Measurements from ENCODE around the gene COPS2. TPM values are rescaled to one million over a fixed set of nuclear protein-coding genes. Genes with fewer than 3 reads are reported as not detected.

The COPS2 gene
- polyA plus RNA-seq, 1 donor (not counting 4 experiments of a cell fraction or from before 2014, with no cell fraction given): 114 TPM

DNA sequence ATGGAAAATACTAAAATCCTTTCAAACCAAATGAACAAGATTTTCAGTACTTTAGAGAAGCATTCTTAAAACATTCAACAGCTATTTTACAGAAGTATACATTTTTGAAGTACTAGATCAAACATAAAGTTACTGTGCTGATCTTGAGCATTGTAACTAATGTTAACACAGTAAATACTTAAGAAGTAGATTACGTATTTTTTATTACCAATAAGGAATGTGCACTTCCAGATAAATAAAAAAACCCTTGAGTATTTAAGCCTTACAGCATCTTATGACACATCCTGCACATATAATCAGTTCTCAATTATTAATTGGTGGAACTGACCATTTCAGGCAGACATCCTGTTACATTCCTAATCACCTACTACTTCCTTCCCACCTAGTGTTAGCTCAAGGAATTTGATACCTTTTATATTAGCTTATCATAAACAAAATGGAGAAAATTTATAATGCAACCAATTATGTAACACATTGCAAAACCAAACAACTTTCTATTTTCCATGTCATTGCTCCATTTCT is 32.8 kb downstream of the COPS2 start:
- H3K27ac ChIP-seq (ENCODE audit: control insufficient read depth, insufficient read depth, low read length): no peak overlapping the region
- no peak overlapping the region for H3K9ac ChIP-seq (ENCODE audit: control insufficient read depth, extremely low read depth, insufficient read depth, low read length)
- TF ChIP-seq, protein P1, sequence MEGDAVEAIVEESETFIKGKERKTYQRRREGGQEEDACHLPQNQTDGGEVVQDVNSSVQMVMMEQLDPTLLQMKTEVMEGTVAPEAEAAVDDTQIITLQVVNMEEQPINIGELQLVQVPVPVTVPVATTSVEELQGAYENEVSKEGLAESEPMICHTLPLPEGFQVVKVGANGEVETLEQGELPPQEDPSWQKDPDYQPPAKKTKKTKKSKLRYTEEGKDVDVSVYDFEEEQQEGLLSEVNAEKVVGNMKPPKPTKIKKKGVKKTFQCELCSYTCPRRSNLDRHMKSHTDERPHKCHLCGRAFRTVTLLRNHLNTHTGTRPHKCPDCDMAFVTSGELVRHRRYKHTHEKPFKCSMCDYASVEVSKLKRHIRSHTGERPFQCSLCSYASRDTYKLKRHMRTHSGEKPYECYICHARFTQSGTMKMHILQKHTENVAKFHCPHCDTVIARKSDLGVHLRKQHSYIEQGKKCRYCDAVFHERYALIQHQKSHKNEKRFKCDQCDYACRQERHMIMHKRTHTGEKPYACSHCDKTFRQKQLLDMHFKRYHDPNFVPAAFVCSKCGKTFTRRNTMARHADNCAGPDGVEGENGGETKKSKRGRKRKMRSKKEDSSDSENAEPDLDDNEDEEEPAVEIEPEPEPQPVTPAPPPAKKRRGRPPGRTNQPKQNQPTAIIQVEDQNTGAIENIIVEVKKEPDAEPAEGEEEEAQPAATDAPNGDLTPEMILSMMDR (optimal IDR thresholded peaks at IDR 0.05 in 1 of 3, IDR thresholded peaks at IDR 0.05 in 1 of 3, conservative IDR thresholded peaks at IDR 0.05 in 1 of 3; ENCODE audit: extremely low read depth in 1 of 3, insufficient read depth in 2 of 3, low read length in 3 of 3): no peak
- no peak for TF ChIP-seq EZH2 (IDR thresholded peaks at IDR 0.05; ENCODE audit: low read length)
- H4K20me1 ChIP-seq (ENCODE audit: control insufficient read depth, extremely low read depth, insufficient read depth, low read length): no peaks in the 10 kb centered on the region
- no peaks in the 10 kb centered on the region for H3K9me3 ChIP-seq (ENCODE audit: control insufficient read depth, low read depth, low read length)
- no peak for FAIRE-seq
- no peaks in the 10 kb centered on the region for H3K27me3 ChIP-seq (ENCODE audit: control insufficient read depth, extremely low read depth, insufficient read depth, low read length)
- no peak for DNase-seq (ENCODE audit: low read depth, low spot score)
- no peaks in the 10 kb centered on the region for H3K9me1 ChIP-seq (ENCODE audit: control insufficient read depth, extremely low read depth, insufficient read depth, low read length)
- no peak overlapping the region for H3K4me3 ChIP-seq (ENCODE audit: control insufficient read depth in 2 of 3, extremely low read depth in 1 of 3, insufficient read depth in 2 of 3, low read depth in 1 of 3, low read length in 3 of 3)
- no peak overlapping the region for H3K4me2 ChIP-seq (ENCODE audit: control insufficient read depth, extremely low read depth, insufficient read depth, low read depth, low read length)
- H2AFZ ChIP-seq (ENCODE audit: control insufficient read depth, low read length): no peak overlapping the region
- H3K4me1 ChIP-seq (ENCODE audit: control insufficient read depth, extremely low read depth, insufficient read depth, low read length): no peaks in the 10 kb centered on the region
- peaks cover 0 to 4% of the 10 kb centered on the region in 2 experiments for H3K36me3 ChIP-seq (ENCODE audit: control insufficient read depth in 2 of 2, extremely low read depth in 1 of 2, insufficient read depth in 2 of 2, low read length in 2 of 2)
- H3K79me2 ChIP-seq (ENCODE audit: control insufficient read depth, insufficient read depth, low read length): no peaks in the 10 kb centered on the region
- dilution Hi-C loops (cut with MboI; ENCODE audit: extremely low pct_ligation_motif_present, low sequenced_read_pairs): no loop called here

DNA sequence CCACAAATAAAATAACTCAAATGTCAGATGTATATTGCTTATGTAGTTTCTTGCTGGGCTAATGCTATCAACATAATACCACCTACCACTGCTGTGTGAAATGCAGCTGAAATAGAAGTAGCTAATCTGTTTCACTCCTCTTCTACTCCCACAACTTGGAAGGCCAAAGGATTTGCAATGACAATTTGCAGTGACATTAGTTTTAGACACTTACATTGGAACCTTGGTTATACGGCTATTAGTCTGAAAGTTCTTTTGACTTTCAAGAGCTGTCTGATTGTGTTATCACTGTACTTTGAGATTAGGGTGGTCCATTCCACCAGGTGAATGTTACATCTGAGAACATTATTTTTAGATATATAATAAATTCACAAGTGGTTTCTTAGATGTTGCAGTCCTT is 33.5 kb downstream of the COPS2 start:
- Histone ChIP-seq H3K79me2 (ENCODE audit: control insufficient read depth, insufficient read depth, low read length) (no peaks in the 10 kb centered on the region), H3K9ac (ENCODE audit: control insufficient read depth, extremely low read depth, insufficient read depth, low read length) (no peak overlapping the region), H3K36me3 (ENCODE audit: control insufficient read depth in 2 of 2, extremely low read depth in 1 of 2, insufficient read depth in 2 of 2, low read length in 2 of 2) (no peaks in the 10 kb centered on the region), H3K9me1 (ENCODE audit: control insufficient read depth, extremely low read depth, insufficient read depth, low read length) (no peaks in the 10 kb centered on the region), H3K4me3 (ENCODE audit: control insufficient read depth in 2 of 3, extremely low read depth in 1 of 3, insufficient read depth in 2 of 3, low read depth in 1 of 3, low read length in 3 of 3) (no peak overlapping the region), H3K4me1 (ENCODE audit: control insufficient read depth, extremely low read depth, insufficient read depth, low read length) (no peaks in the 10 kb centered on the region), H3K27me3 (ENCODE audit: control insufficient read depth, extremely low read depth, insufficient read depth, low read length) (no peaks in the 10 kb centered on the region), H4K20me1 (ENCODE audit: control insufficient read depth, extremely low read depth, insufficient read depth, low read length) (no peaks in the 10 kb centered on the region), H3K9me3 (ENCODE audit: control insufficient read depth, low read depth, low read length) (no peaks in the 10 kb centered on the region), H3K4me2 (ENCODE audit: control insufficient read depth, extremely low read depth, insufficient read depth, low read depth, low read length) (no peak overlapping the region), H3K27ac (ENCODE audit: control insufficient read depth, insufficient read depth, low read length) (no peak overlapping the region), H2AFZ (ENCODE audit: control insufficient read depth, low read length) (no peak overlapping the region)
- DNase-seq (ENCODE audit: low read depth, low spot score) (no peak), FAIRE-seq (no peak)
- no peak for TF ChIP-seq EZH2 (IDR thresholded peaks at IDR 0.05; ENCODE audit: low read length)
- TF ChIP-seq, protein P1 (optimal IDR thresholded peaks at IDR 0.05 in 1 of 3, IDR thresholded peaks at IDR 0.05 in 1 of 3, conservative IDR thresholded peaks at IDR 0.05 in 1 of 3; ENCODE audit: extremely low read depth in 1 of 3, insufficient read depth in 2 of 3, low read length in 3 of 3): no peak
- dilution Hi-C loops (cut with MboI; ENCODE audit: extremely low pct_ligation_motif_present, low sequenced_read_pairs): no loop called here

Measured in keratinocyte (primary cell).